ENCODE data around the gene VILL.

The VILL gene

DNA sequence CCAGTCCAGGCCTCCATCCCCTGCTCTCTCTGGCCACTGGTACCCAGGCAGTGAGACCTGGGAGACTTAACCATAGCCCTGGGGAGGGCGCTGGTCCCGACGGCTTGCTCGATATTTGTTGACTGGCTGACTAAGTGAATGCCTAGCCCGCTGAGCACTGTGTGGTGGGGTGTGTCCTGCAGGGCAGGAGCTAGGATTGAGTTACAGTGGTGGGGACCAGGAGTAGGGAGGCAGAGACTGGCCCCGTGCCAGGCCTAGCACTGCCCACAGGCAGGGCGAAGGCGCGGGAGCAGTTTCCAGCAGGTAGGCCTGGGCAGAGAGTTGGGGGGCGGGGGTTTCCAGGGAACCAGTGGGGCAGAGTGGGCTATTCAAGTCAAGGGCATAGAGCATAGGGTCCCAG, at the start of gene VILL:
VILL (plus strand) TSS at position 260 of the 400 bp plus-strand sequence. CDS start 2,887 bp downstream, outside the sequence.
- DNase-seq, result no peak

DNA sequence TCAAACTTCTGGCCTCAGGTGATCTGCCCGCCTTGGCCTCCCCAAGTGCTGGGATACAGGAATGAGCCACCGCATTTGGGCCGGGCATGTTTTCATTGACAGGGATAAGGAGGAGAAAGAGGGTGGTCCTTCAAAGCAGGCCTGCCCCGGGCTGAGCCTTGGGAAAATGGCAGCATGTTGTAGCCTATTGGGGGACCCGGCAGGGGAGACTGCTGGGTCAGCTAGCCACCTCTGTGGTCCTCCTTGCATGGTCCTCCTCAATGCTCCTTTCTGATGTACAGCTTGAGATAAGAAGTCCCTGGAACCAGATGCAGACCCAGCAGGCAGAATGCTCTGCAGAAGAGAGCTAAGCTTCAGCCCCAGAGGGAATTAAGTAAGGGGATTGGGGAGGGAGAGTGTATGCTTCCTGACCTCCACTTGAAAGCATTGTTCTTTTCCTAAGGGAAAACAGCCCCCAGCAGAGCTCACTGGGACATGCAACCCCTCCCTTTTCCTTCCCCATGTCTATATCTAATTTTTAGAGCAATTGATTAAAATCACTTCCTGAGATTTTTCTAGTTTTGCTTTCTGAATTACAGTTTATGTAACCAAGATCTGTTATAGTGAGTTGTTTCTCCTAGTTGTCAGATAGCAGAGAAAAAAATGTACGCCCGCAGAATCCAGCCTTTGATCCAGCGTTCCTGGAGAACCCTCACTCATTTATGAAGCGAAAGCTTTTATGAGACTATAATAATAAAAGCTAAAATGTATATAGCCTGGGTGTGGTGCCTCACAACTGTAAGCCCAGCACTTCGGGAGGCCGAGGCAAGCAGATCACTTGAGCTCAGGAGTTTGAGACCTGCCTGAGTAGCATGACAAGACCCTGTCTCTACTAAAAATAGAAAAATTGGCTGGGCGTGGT, 48.7 kb upstream of the VILL start:
- no peak for DNase-seq

DNA sequence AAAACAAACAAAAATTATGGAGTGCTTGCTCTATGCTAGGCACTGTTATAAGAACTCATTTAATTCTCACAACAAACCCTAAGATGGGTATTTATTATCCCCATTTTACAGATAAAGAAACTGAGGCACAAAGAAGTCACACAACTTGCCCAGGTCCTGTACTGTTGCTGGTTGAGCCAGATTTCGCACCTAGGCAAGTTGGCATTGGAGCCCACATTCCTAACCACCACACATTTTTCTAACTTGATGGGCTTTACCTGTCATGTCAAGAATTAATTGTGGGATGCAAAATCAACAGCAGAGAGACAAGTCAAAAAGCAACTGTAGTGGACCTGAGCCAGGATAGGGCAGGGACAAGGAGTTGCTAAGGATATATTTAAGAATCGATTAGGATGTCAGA, 47.9 kb upstream of the VILL start:
- DNase-seq, result no peak

- no peak for DNase-seq
Measured at GRCh38 chr3:37943126-37943525, 47.5 kb upstream of the VILL start.

DNA sequence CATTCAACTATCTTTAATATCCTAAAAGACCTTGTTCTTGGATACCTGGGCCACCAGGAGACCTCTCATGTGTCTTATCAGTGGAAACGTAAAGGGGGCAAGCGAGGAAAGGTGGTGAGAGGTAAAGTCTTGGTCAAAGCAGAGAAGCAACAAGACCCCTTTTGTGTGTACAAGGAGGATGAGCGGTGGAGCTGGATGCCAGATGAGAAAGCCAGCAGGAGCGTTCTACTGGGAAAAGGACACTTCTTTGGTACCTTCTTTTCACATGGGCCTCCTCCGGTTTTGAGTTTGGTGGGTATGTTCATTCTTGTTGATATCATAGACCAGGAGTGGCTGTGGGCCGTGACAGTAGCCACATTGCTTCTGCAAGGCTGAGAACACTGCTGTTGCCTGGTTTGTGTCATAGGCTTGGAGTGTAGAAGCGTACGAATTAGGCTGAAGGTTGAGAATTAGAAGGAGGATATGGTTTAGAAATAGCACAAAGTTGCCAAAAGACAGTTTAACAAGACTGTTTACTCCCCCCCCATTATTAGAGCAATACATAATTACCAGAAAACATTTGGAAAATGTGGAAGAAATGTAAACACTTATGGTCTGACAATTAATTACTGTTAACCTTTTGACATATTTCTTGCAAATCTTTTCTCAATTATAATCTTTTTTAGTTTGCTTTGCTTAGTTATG, 46.8 kb upstream of the VILL start:
- no peak for DNase-seq

GRCh38 chr3:37944391-37944842, 46.2 kb upstream of the VILL start:
- DNase-seq, result peak in 1 of 2 experiments; percentile 23

DNA sequence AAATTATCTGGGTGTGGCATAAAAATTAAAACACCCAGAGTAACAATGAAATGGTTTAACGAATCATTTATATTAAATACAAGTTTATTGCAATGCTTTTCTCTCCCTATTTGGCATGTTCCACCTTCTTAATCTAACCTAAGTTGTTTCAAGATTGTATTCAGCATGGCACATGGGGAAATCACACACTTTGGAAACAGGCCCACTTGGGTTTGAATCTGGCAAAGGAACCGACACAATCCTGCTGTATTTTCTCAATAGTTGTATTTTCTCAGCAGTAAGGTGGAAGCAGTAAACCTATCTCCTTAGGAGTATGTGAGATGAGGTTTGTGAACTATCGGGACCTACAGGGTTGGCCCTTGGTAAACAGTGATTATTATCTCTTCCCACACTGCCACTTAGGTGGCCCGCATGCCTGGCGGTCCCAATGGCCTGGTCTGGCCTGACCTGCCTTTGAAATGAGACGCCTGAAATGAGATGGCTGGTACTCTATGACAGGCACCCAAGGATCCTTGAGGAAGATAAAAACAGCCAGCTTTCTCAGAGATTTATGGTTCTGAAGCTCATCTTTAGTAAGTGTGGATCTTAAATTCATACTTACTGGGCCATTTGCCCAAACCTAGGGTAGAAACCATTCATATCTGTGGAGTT, 45.3 kb upstream of the VILL start:
- no peak for DNase-seq

DNA sequence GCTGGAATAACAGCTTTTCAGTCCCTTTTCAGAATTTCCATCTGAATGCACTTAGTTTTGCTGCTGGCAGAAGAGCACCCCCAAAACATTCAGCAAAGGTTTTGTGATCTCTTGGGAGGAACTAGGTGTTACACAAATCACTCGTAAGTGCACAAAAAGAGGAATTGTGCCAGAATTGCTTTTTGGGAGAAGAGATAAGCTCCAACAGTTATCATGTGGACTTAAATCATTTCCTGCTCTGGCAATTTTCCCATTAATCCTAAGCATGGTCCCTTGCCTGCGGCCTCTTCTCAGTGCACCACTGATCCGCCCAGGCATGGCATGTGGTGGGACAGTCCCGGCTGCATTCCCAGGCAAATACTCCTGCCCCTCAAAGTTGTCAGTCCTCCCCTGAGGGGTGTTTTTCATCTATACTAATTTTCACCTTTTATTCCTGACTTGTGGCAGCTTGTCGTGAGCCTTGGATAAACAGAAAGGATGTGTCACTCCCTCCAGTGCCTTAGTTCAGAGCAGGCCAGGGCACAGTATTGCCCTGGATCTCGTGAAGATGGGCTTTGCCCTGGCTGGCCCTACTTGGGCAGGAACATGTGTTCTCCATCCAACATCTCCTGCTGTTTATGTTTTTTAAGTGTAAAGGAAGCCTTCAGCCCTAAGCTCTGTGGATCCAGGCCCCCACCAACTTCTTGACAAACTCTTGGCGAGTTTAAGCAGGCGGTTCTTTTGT, 44.6 kb upstream of the VILL start:
- peak; percentile 36 to 80 for DNase-seq

GRCh38 chr3:37946531-37946889, 44.1 kb upstream of the VILL start:
- DNase-seq, result no peak

GRCh38 chr3:37949866-37950265, 40.7 kb upstream of the VILL start:
- DNase-seq, result no peak

DNA sequence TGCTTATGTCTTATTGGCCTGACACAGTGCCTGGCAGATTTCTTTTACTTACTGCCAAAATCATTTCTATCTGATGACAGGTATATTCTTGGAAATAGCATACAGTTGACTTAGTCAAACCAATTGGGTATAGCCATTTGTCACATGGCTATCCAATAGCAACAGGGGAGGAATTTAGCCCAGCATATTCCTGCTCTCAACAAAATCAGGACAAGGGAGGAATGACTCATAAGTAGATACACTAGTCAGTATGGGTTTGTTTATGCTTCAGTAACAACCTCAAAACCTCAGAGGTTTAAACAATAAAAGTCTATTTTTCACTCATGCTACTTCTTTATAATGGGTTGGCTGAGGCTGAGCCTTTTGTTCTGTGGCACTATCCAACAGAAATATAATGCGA, 38.0 kb upstream of the VILL start:
- DNase-seq, result no peak

DNA sequence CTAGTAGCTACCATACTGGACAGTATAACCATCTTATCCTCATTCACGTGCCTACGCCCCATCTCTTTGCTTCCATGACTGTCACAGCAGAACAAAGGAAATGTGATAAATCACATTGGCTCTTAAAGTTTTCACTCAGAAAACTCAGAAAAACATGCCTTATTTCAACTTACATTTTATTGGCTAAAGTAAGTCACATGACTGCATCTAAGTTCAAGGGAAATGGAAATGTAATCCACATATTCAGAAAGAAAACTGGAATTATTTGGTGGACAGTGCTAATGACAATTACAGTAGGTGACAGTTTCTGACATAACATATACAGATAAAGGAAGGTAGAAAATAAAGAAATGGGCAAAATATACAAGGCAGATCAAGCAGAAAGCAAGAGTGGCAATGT, 37.4 kb upstream of the VILL start:
- DNase-seq, result no peak

GRCh38 chr3:37953707-37954394, 36.7 kb upstream of the VILL start:
- DNase-seq, result no peak

- DNase-seq, result no peak
Measured at GRCh38 chr3:37954881-37955280, 35.7 kb upstream of the VILL start.

- DNase-seq, result no peak
Measured at GRCh38 chr3:37955918-37956707, 34.5 kb upstream of the VILL start.

DNA sequence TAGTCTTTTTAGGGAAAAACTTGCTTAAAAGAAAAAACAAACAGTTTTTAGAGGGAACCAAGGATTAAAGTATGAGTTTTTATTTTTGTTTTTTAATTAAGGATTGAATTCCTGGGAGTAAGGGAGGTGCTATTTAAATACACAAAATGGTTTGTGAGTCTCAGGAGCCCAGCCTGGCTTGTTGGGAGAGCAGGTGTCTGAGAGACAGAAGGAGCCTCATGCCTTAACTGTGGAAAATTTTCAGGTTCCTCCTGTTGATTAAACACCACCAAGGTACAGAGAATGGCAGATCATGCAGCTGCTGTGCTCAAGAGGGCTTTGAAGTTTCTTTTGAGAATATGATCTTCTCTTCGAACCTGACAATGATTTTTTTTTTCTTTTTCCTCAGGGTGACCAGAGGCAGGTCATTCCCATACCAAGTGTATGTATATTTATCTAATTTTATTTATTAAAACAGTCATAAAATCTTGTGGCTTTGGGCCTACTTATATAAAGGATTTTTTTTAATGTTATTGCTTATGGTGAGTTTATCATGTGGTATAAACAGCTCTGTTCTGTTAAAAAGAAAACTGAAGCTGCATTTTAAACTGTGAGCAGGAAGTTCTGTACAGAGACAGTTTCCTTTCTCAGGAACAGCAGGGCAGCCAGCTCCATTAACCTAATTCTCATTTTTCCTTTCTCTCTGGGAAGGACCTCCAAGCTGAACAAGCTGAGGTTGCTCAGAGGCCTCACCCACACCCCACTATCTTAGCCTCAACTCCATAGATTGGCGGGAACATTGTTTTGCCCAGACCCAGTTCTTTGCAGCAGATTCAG, 33.7 kb upstream of the VILL start:
- no peak for DNase-seq

GRCh38 chr3:37957539-37957936, 33.0 kb upstream of the VILL start:
- DNase-seq, result no peak

GRCh38 chr3:37961622-37962431, 28.8 kb upstream of the VILL start:
- DNase-seq, result no peak

DNA sequence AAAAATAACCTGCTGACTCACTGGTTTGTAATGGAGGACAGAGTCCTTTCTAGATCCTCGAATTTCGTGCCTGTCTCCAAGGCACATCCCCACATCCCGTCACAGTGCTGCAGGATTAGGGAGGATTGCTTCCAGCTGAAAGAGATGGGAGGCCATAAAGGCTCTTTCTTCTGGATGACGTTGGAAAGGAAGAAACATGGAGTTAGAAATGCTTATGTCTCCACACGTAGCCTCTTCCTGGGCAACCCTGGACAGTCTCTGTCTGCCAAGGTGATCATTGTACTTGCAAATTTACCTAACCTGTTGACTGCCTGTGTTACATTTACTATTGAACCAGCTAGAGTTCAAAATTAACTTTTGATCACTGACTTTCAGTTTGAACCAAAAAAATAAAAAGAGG, 27.6 kb upstream of the VILL start:
- no peak for DNase-seq

- no peak for DNase-seq
Measured at GRCh38 chr3:37963635-37964034, 27.0 kb upstream of the VILL start.
